NB4 (cell line): ENCODE data around the gene FPR2.
A peak's percentile ranks its signal among the peaks of the same experiment; 100 is the strongest.

Source experiments
- DNase-seq: peaks from one replicate; pipeline ENCODE4 v3.0.0; 2010; ENCODE audit warnings: low read depth
- H3K4me3 ChIP-seq: one replicate; pipeline ENCODE4 v1.5.1; 2011; ENCODE audit warnings: mild to moderate bottlenecking, low read depth, low read length, moderate library complexity
- CTCF ChIP-seq: IDR thresholded peaks from one replicate; pipeline ENCODE4 v1.5.1; 2012; ENCODE audit warnings: low read depth, low read length
- MAX ChIP-seq: IDR thresholded peaks from 2 replicates; pipeline ENCODE4 v1.6.1; 2011; ENCODE audit warnings: low read depth, low read length
- MYC ChIP-seq: IDR thresholded peaks from 2 replicates; pipeline ENCODE4 v1.6.1; 2011; ENCODE audit warnings: low read depth, low read length
- POLR2A ChIP-seq: IDR thresholded peaks from 2 replicates; pipeline ENCODE4 v1.6.1; 2011; ENCODE audit warnings: mild to moderate bottlenecking; ENCODE audit not compliant: insufficient read length; ENCODE audit errors: extremely low read depth

FPR2 gene

GRCh38 chr19:51807111-51807701 is 46.2 kb downstream of the FPR2 start:
- TF ChIP-seq POLR2A: no peak
- TF ChIP-seq MYC: no peak
- no peak for TF ChIP-seq MAX
- TF ChIP-seq CTCF: no peak
- H3K4me3 ChIP-seq: no peak overlapping the region
- peak; percentile 94 for DNase-seq

DNA sequence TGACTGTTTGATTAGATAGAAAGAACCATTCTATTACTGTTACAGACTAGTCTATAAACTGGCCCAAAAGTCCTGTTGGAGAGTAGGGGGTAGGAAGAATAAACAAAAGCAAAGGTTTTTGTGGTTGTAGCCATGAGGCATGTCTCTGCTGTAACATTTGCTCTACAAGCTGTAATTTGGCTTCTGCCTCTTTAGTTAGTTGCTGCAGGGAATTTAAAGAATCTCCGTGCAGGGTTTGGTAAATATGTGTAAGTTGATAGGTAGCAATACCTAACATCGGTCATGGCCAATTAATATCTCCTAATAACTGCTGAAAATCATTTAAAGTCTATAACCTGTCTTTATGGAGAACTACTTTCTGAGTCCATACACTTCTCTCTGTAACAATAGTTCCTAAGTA is 46.9 kb downstream of the FPR2 start:
- no peak overlapping the region for H3K4me3 ChIP-seq
- DNase-seq: no peak
- TF ChIP-seq MYC (no peak), MAX (no peak), POLR2A (no peak), CTCF (no peak)

DNA sequence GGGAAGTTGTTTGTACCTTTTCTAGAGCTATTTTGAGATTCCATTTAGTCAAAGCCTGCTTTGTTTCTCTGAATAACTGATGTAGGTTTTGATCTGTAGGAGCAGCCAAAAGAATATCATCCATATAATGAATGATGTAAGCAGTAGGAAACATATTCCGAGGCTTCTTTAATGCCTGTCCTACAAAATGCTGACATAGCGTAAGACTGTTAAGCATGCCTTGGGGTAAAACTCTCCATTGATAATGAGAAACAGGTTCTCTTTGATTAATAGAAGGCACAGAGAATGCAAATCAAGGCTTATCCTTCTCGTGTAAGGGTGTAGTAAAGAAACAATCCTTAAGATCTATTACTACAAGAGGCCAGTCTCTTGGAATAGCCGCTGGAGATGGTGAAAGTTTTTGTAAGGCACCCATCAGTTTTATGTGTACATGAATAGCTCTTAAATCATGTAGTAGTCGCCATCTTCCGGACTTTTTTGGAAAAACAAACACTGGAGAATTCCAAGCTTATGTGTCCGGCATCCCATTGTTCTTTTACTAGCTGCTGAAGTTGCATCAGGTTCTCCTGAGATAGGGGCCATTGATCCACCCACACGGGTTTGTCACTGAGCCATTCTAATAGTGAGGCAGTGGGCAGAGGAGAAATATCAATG is 47.5 kb downstream of the FPR2 start:
- H3K4me3 ChIP-seq: no peak overlapping the region
- DNase-seq: no peak
- TF ChIP-seq MAX (no peak), MYC (no peak), POLR2A (no peak), CTCF (no peak)

DNA sequence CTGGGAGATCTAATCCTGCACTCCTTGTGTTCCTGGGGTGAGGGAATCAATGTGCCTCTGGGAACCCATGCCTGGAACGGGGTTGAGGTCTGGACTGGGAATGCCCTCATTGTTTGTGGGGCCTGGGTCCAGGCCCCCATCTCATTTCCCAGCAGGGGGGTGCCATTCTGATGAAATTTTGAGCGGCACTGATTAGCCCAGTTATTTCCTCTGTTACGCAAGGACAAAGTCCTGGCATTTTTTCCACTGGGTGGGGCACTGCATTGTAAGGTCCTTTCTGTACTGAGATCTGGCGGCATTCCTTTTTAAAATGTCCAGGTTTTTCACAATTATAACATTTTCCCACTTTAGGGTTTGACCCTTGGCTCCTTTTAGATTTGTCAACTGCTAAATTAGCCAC is 48.8 kb downstream of the FPR2 start:
- H3K4me3 ChIP-seq: no peak overlapping the region
- no peak for TF ChIP-seq POLR2A
- TF ChIP-seq MAX: no peak
- TF ChIP-seq CTCF: no peak
- TF ChIP-seq MYC: no peak
- DNase-seq: no peak

- TF ChIP-seq MAX: no peak
- no peak for TF ChIP-seq POLR2A
- TF ChIP-seq MYC: no peak
- no peak for TF ChIP-seq CTCF
- H3K4me3 ChIP-seq: no peak overlapping the region
Measured at GRCh38 chr19:51810223-51810622, 49.2 kb downstream of the FPR2 start.

More at GRCh38 chr19:51810223-51810622, 49.2 kb downstream of the FPR2 start:
- DNase-seq: peak; percentile 37
